Suprapubic skin (tissue), 4 donors: ENCODE measurements around the gene IWS1. TPM values are rescaled to one million over a fixed set of nuclear protein-coding genes. Genes with fewer than 3 reads are reported as not detected.

Source experiments
- DNase-seq, 2 donors: peaks; one replicate each; pipeline ENCODE4 v3.0.0-alpha.2; 2019; ENCODE audit warnings: low spot score in 2 of 2
- H3K27ac ChIP-seq: fragments of 200-600 bp; sonication (generic); one replicate; pipeline ENCODE4 v1.5.1; 2019
- H3K27me3 ChIP-seq: fragments of 200-600 bp; sonication (generic); one replicate; pipeline ENCODE4 v1.5.1; 2019
- H3K36me3 ChIP-seq: fragments of 200-600 bp; sonication (generic); one replicate; pipeline ENCODE4 v1.5.1; 2019
- H3K4me1 ChIP-seq: fragments of 200-600 bp; sonication (generic); one replicate; pipeline ENCODE4 v1.5.1; 2019
- H3K4me3 ChIP-seq: fragments of 200-600 bp; sonication (generic); one replicate; pipeline ENCODE4 v1.5.1; 2019; ENCODE audit warnings: mild to moderate bottlenecking
- H3K9me3 ChIP-seq: fragments of 200-600 bp; sonication (generic); one replicate; pipeline ENCODE4 v1.5.1; 2019
- EP300 ChIP-seq: sonication (generic); formaldehyde crosslinking; IDR thresholded peaks from one replicate; pipeline ENCODE4 v1.6.1; 2017; ENCODE audit warnings: antibody characterized with exemption
- POLR2A ChIP-seq, 2 donors: fragments of 450-650 bp; IDR thresholded peaks; one replicate each; pipeline ENCODE4 v1.6.1; 2017; ENCODE audit warnings: antibody characterized with exemption in 2 of 2, mild to moderate bottlenecking in 2 of 2, moderate library complexity in 2 of 2
- POLR2AphosphoS5 ChIP-seq, 3 donors: sonication (generic); formaldehyde crosslinking; IDR thresholded peaks; one replicate each; pipeline ENCODE4 v1.6.1; 2017; ENCODE audit warnings: antibody characterized with exemption in 3 of 3
- whole genome bisulfite sequencing: methylation state at CpG from one replicate; pipeline ENCODE4 v1.1.5; 2018; 5-methylcytosine and 5-hydroxymethylcytosine counted together
- total RNA-seq, 4 donors: library from RNA; depleted of rRNA; stranded (reverse); fragments of >200 nt; gene quantifications; one replicate each; pipeline ENCODE4 v1.1.0, GENCODE V29; 2016
- TF ChIP-seq, protein P1 (sequence below), 2 donors: fragments of 200-600 bp in 1 of 2; fragments of 450-650 bp in 1 of 2; sonication (generic) in 1 of 2; IDR thresholded peaks; one replicate each; pipeline ENCODE4 v1.5.1; 2016 to 2019; ENCODE audit warnings: antibody characterized with exemption in 2 of 2, mild to moderate bottlenecking in 1 of 2, moderate library complexity in 1 of 2

The IWS1 gene
- 10 to 100 TPM; 23.2 to 51.4 (median 29.9) TPM for total RNA-seq

DNA sequence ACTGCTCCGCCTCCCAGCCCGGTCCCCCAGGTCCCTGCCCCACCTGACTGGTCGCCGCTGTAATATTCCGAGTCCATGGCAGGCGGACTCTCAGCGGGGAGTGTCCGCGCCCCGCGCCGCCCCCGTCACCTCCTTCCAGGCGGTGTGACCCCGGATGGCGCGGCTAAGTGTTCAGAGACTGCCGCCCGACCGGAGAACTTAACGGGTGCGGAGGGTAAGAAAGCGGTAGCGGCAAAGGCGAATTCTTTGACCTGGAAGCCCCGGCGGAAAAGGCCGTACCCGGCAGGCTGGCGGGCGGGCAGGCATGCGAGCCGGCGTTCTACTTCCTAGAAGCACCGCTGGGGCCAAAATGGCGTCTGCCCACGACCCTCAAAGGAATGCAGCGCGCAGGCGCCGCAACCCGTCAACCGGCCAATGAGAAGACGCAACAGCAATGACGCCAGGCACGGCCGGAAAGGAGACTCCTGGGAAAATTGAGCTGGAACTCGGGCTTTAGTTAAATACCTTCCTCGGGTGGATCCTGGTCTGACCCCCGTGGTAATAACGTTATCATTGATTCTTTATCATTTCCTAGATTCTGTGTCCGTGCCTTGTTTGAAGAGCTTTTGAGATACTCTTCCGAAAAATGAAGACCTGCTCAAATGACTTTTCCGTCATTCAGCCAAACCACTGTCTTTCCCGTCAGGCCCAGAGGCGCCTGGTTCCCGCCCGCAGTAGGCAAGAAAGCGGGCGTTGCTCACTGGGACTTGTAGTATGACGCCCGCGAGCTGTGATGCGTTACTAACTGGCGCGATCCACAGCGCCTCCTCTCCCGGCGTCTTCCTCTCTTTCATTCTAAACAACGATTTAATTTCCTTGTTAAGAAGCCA is at the start of gene IWS1:
TSS of gene IWS1 (minus strand) at position 358 of the 869 bp plus-strand sequence. CDS start at position 77, 281 bp downstream.
- Histone ChIP-seq H3K27ac (peak within 1 kb of the TSS; percentile 96), H3K4me1 (peaks cover 20% of the 10 kb centered on the region), H3K36me3 (peaks cover 16% of the 10 kb centered on the region), H3K27me3 (no peaks in the 10 kb centered on the region), H3K9me3 (no peaks in the 10 kb centered on the region), H3K4me3 (peak within 1 kb of the TSS; percentile 99)
- WGBS: 1% methylated on average over 61 of the region's 70 CpGs
- TF ChIP-seq EP300: no peak
- TF ChIP-seq, protein P1, sequence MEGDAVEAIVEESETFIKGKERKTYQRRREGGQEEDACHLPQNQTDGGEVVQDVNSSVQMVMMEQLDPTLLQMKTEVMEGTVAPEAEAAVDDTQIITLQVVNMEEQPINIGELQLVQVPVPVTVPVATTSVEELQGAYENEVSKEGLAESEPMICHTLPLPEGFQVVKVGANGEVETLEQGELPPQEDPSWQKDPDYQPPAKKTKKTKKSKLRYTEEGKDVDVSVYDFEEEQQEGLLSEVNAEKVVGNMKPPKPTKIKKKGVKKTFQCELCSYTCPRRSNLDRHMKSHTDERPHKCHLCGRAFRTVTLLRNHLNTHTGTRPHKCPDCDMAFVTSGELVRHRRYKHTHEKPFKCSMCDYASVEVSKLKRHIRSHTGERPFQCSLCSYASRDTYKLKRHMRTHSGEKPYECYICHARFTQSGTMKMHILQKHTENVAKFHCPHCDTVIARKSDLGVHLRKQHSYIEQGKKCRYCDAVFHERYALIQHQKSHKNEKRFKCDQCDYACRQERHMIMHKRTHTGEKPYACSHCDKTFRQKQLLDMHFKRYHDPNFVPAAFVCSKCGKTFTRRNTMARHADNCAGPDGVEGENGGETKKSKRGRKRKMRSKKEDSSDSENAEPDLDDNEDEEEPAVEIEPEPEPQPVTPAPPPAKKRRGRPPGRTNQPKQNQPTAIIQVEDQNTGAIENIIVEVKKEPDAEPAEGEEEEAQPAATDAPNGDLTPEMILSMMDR (IDR thresholded peaks at IDR 0.05): peak; percentile 40 to 44
- TF ChIP-seq POLR2AphosphoS5 (IDR thresholded peaks at IDR 0.05): peak; percentile 30 to 80 (median 68)
- peak in 1 of 2 donors; percentile 69 for TF ChIP-seq POLR2A (IDR thresholded peaks at IDR 0.05)
- DNase-seq: peak; percentile 97 to 99

DNA sequence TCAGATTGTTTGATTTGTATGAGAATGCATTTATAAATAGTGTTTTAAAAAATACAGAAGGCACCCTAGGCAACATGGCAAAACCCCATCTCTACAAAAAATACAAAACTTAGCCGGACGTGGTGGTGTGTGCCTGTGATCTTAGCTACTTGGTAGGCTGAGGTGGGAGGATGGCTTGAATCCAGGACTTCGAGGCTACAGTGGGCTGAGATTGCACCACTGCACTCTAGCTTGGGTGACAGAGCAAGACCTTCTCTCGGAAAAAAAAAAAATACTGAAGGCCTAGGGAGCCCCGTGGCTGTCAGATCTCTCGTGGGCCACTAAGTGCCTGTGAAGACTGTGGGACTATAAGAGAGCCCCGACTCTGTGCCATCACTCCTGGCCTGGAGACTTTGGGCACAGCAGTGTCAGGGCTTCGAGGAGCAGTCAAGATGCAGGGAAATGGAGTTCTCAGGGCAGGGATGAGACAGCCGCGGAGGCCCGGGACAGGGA is 49.7 kb upstream of the IWS1 start:
- Histone ChIP-seq H3K4me1 (peaks cover 10% of the 10 kb centered on the region), H3K27ac (no peak overlapping the region), H3K36me3 (no peaks in the 10 kb centered on the region), H3K27me3 (no peaks in the 10 kb centered on the region), H3K4me3 (no peak overlapping the region), H3K9me3 (no peaks in the 10 kb centered on the region)
- DNase-seq: peak in 1 of 2 donors; percentile 44
- 38% methylated on average over 11 of the region's 11 CpGs for WGBS
- TF ChIP-seq EP300 (no peak), POLR2AphosphoS5 (IDR thresholded peaks at IDR 0.05) (no peak), POLR2A (IDR thresholded peaks at IDR 0.05) (no peak)
- TF ChIP-seq, protein P1 (IDR thresholded peaks at IDR 0.05): no peak

DNA sequence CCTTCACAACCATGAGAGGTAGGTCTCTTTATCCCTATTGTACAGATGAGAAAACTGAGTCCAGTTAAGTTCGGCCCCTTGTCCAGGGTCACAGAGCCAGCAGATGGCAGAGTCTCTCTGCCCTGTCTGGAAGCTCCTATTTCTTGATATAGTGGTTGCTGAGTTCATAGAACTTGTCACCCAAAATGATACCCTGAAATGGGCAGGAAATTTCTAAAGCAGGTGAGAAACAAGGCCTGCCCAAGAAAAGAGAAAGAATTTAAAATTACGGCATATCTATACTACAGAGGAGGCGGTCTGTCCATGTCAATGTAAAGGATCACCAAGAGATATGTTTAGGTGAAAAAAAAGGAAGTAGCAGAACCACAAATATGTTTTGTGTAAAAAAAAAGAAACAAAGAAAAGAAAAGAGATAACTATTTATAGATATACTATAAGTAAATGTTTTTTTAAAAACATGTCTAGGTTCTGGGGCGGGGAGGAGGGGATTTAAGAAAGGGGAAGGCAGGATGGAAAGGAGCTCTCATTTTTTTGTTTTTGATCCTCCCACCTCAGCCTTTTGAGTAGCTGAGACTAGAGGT is 49.0 kb upstream of the IWS1 start:
- no peak overlapping the region for H3K4me3 ChIP-seq
- 88% methylated on average over 4 of the region's 4 CpGs for WGBS
- H3K36me3 ChIP-seq: no peaks in the 10 kb centered on the region

DNA sequence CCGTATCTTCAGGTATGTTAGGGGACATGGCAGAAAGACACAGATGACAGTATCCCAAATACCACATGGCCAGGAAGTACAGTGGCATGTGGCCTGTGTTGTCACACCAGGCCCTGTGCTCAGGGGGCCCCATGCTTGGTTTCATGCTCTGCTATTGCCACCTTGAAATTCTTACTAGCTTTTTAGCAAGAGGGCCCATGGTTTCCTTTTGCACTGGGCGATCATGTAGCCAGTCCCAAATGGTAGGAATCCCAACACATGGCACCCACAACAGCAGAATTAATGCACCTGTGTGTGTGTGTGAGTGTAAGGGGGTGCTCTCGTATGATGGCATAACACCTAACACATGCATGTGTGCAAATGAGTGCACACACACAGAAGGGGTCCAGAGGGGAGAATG is 48.4 kb upstream of the IWS1 start:
- H3K36me3 ChIP-seq: no peaks in the 10 kb centered on the region

More for the DNA sequence above, 49.0 kb upstream of the IWS1 start:
- Histone ChIP-seq H3K4me1 (peaks cover 10% of the 10 kb centered on the region), H3K27ac (no peak overlapping the region), H3K27me3 (no peaks in the 10 kb centered on the region), H3K9me3 (no peaks in the 10 kb centered on the region)
- TF ChIP-seq POLR2A (IDR thresholded peaks at IDR 0.05): no peak
- TF ChIP-seq, protein P1 (IDR thresholded peaks at IDR 0.05): no peak
- no peak for TF ChIP-seq EP300
- no peak for TF ChIP-seq POLR2AphosphoS5 (IDR thresholded peaks at IDR 0.05)
- DNase-seq: no peak

More for the DNA sequence above, 48.4 kb upstream of the IWS1 start:
- WGBS: 93% methylated on average over 3 of the region's 3 CpGs
- peak in 1 of 2 donors; percentile 21 for DNase-seq
- H3K4me3 ChIP-seq: no peak overlapping the region
- no peak overlapping the region for H3K27ac ChIP-seq
- H3K27me3 ChIP-seq: no peaks in the 10 kb centered on the region
- H3K9me3 ChIP-seq: no peaks in the 10 kb centered on the region
- H3K4me1 ChIP-seq: peaks cover 10% of the 10 kb centered on the region
- TF ChIP-seq POLR2A (IDR thresholded peaks at IDR 0.05) (no peak), EP300 (no peak), POLR2AphosphoS5 (IDR thresholded peaks at IDR 0.05) (no peak)
- TF ChIP-seq, protein P1 (IDR thresholded peaks at IDR 0.05): no peak
